ENCODE data around the gene TMEM72.

DNA sequence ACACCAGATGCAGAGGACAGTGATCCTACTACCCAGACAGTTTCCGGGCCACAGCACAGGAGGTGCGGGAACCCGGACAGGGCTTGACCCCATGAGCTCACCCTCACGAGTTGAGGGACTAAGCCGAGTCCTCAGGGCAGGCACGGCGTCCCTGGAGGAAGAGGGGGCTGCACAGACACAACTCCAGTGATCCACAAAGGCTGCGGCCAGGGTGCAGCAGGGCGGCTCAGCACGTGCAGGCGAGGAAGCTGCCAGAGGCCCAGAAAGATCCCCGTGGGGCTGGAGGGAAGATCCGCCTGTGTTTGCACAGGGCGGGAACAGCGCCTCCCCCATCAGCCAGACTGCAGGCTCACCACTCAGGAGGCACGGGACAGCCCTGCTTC lies 45.9 kb upstream of the TMEM72 start:
- TF ChIP-seq RAD21 (CRISPR knock-in tag; IDR thresholded peaks at IDR 0.05) (no peak), EP300 (IDR thresholded peaks at IDR 0.05; ENCODE audit: low read depth in 2 of 2, low read length in 2 of 2) (no peak), EP300 (CRISPR knock-in tag; IDR thresholded peaks at IDR 0.05; ENCODE audit: borderline replicate concordance) (no peak), YY1 (IDR thresholded peaks at IDR 0.05; ENCODE audit: insufficient read depth, insufficient replicate concordance, low read depth, low read length) (no peak), KDM4B (CRISPR knock-in tag; IDR thresholded peaks at IDR 0.05) (no peak), DNMT1 (CRISPR knock-in tag; IDR thresholded peaks at IDR 0.05) (no peak)
